WTC11 (cell line): ENCODE results near the gene FMN2. TPM values are rescaled to one million over a fixed set of nuclear protein-coding genes. Genes with fewer than 3 reads are reported as not detected.

Source experiments
- ATAC-seq: fragments of 200-7000 bp; cut with Tn5 transposase; 2 replicates; pipeline ENCODE4 v1.10.0; 2021; ENCODE audit warnings: mild to moderate bottlenecking, moderate library complexity
- CTCF ChIA-PET: fragments of 300-600 bp; sonication (Branson Sonifier 250); formaldehyde crosslinking; loops from one replicate; lab custom pipeline; 2021; ENCODE audit warnings: antibody characterized with exemption; lab: Charles Lee
- POLR2A ChIA-PET: fragments of 350-600 bp; sonication (Branson Sonifier 250); formaldehyde crosslinking; loops from one replicate; lab custom pipeline; 2021; ENCODE audit warnings: antibody characterized with exemption; lab: Charles Lee
- DNase-seq: peaks from one replicate; pipeline ENCODE4 v3.0.0; 2021; ENCODE audit warnings: low spot score
- H3K27ac Mint-ChIP-seq: 2 replicates; pipeline ENCODE4 v1.8.0; 2021; ENCODE audit warnings: mixed read lengths
- H3K27me3 Mint-ChIP-seq: 2 replicates; pipeline ENCODE4 v1.8.0; 2021; ENCODE audit warnings: low read depth, mild to moderate bottlenecking, moderate library complexity, mixed read lengths
- H3K36me3 Mint-ChIP-seq: 2 replicates; pipeline ENCODE4 v1.8.0; 2021; ENCODE audit warnings: mixed read lengths
- H3K4me1 Mint-ChIP-seq: 2 replicates; pipeline ENCODE4 v1.8.0; 2022; ENCODE audit warnings: mixed read lengths
- H3K4me3 Mint-ChIP-seq: 2 replicates; pipeline ENCODE4 v1.8.0; 2021; ENCODE audit warnings: mild to moderate bottlenecking, moderate library complexity, mixed read lengths
- H3K9me3 Mint-ChIP-seq: 2 replicates; pipeline ENCODE4 v1.8.0; 2021; ENCODE audit warnings: mixed read lengths
- CBFB ChIP-seq: sonication (generic); formaldehyde crosslinking; IDR thresholded peaks from 2 replicates; pipeline ENCODE4 v1.8.1; 2022; ENCODE audit warnings: mild to moderate bottlenecking, low read depth, missing genetic modification reagents
- ETV6 ChIP-seq: sonication (generic); formaldehyde crosslinking; IDR thresholded peaks from 2 replicates; pipeline ENCODE4 v1.8.1; 2022; ENCODE audit warnings: mild to moderate bottlenecking, missing genetic modification reagents
- FOXK1 ChIP-seq: sonication (generic); formaldehyde crosslinking; IDR thresholded peaks from 2 replicates; pipeline ENCODE4 v1.8.0; 2022; ENCODE audit warnings: mild to moderate bottlenecking, moderate library complexity, missing genetic modification reagents
- GABPB1 ChIP-seq: sonication (generic); formaldehyde crosslinking; IDR thresholded peaks from 2 replicates; pipeline ENCODE4 v1.8.1; 2023; ENCODE audit warnings: mild to moderate bottlenecking, missing genetic modification reagents
- OVOL2 ChIP-seq: fragments of 250-450 bp; sonication (Bioruptor Pico); IDR thresholded peaks from 2 replicates; pipeline ENCODE4 v1.9.0; 2021; ENCODE audit warnings: mild to moderate bottlenecking, borderline replicate concordance
- PRRX2 ChIP-seq: fragments of 250-450 bp; sonication (Bioruptor Pico); IDR thresholded peaks from 2 replicates; pipeline ENCODE4 v1.8.0; 2021; ENCODE audit warnings: mild to moderate bottlenecking
- SMAD4 ChIP-seq: sonication (generic); formaldehyde crosslinking; IDR thresholded peaks from 2 replicates; pipeline ENCODE4 v1.8.0; 2022; ENCODE audit warnings: mild to moderate bottlenecking, missing genetic modification reagents
- SP1 ChIP-seq: sonication (generic); formaldehyde crosslinking; conservative IDR thresholded peaks from 2 replicates; pipeline ENCODE4 v1.8.1; 2022; ENCODE audit warnings: missing genetic modification reagents
- TEAD1 ChIP-seq: sonication (generic); formaldehyde crosslinking; IDR thresholded peaks from 2 replicates; pipeline ENCODE4 v1.8.0; 2022; ENCODE audit warnings: mild to moderate bottlenecking, missing genetic modification reagents
- ZBTB21 ChIP-seq: sonication (generic); formaldehyde crosslinking; IDR thresholded peaks from 2 replicates; pipeline ENCODE4 v1.8.1; 2023; ENCODE audit warnings: mild to moderate bottlenecking, missing genetic modification reagents, borderline replicate concordance
- ZNF219 ChIP-seq: sonication (generic); formaldehyde crosslinking; IDR thresholded peaks from 2 replicates; pipeline ENCODE4 v1.8.0; 2023; ENCODE audit warnings: missing genetic modification reagents, mild to moderate bottlenecking, borderline replicate concordance
- ZNF396 ChIP-seq: fragments of 250-450 bp; sonication (Bioruptor Pico); IDR thresholded peaks from 2 replicates; pipeline ENCODE4 v1.8.0; 2021; ENCODE audit warnings: mild to moderate bottlenecking, moderate library complexity, borderline replicate concordance
- ZNF671 ChIP-seq: fragments of 250-450 bp; sonication (Bioruptor Pico); IDR thresholded peaks from 2 replicates; pipeline ENCODE4 v1.8.0; 2021; ENCODE audit warnings: mild to moderate bottlenecking
- total RNA-seq: library from RNA; stranded (reverse); gene quantifications from 3 replicates; pipeline ENCODE4 v1.2.3, GENCODE V29; 2021
- TF ChIP-seq, protein P1 (sequence below): sonication (generic); formaldehyde crosslinking; IDR thresholded peaks from 2 replicates; pipeline ENCODE4 v1.8.0; 2023; ENCODE audit warnings: missing genetic modification reagents, mild to moderate bottlenecking, borderline replicate concordance
- TF ChIP-seq, protein P2 (sequence below): sonication (generic); formaldehyde crosslinking; IDR thresholded peaks from 2 replicates; pipeline ENCODE4 v1.8.1; 2022; ENCODE audit warnings: missing genetic modification reagents, borderline replicate concordance
- TF ChIP-seq, protein P3 (sequence below): fragments of 250-450 bp; sonication (Bioruptor Pico); IDR thresholded peaks from 2 replicates; pipeline ENCODE4 v1.9.0; 2021; ENCODE audit warnings: mild to moderate bottlenecking, borderline replicate concordance
- TF ChIP-seq, protein P4 (sequence below): sonication (generic); formaldehyde crosslinking; IDR thresholded peaks from 2 replicates; pipeline ENCODE4 v1.8.0; 2022; ENCODE audit warnings: mild to moderate bottlenecking, missing genetic modification reagents
- TF ChIP-seq, protein P5 (sequence below): sonication (generic); formaldehyde crosslinking; IDR thresholded peaks from 2 replicates; pipeline ENCODE4 v1.8.1; 2023; ENCODE audit warnings: mild to moderate bottlenecking, missing genetic modification reagents, moderate library complexity

Gene FMN2
- total RNA-seq, 1 experiment from 2014 or later = 1.8 TPM

DNA sequence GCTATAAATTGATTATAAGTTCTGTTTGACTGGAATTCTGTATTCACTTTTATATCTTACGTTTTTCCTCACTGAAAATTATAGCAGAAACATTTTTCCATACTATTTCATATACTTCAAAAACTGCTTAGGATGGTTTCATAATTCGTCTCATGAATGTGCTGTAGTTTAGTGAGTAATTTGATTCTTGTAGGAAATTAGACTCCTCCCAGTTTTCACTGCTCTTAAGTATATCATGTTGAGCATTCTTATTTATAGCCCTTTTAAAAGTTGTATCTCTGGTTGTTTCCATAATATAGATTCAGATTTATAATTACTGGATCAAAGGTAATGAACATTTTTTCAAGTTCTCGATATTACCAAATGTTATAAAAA is 250.6 kb downstream of the FMN2 start:
- DNase-seq (no peak), ATAC-seq (no peak)
- TF ChIP-seq PRRX2 (CRISPR knock-in tag) (no peak), OVOL2 (CRISPR knock-in tag) (no peak), SMAD4 (CRISPR knock-in tag) (no peak), GABPB1 (CRISPR knock-in tag) (no peak), ZBTB21 (no peak), ETV6 (no peak), FOXK1 (CRISPR knock-in tag) (no peak), ZNF219 (CRISPR knock-in tag) (no peak), ZNF671 (CRISPR knock-in tag) (no peak), CBFB (no peak)
- TF ChIP-seq, protein P1, sequence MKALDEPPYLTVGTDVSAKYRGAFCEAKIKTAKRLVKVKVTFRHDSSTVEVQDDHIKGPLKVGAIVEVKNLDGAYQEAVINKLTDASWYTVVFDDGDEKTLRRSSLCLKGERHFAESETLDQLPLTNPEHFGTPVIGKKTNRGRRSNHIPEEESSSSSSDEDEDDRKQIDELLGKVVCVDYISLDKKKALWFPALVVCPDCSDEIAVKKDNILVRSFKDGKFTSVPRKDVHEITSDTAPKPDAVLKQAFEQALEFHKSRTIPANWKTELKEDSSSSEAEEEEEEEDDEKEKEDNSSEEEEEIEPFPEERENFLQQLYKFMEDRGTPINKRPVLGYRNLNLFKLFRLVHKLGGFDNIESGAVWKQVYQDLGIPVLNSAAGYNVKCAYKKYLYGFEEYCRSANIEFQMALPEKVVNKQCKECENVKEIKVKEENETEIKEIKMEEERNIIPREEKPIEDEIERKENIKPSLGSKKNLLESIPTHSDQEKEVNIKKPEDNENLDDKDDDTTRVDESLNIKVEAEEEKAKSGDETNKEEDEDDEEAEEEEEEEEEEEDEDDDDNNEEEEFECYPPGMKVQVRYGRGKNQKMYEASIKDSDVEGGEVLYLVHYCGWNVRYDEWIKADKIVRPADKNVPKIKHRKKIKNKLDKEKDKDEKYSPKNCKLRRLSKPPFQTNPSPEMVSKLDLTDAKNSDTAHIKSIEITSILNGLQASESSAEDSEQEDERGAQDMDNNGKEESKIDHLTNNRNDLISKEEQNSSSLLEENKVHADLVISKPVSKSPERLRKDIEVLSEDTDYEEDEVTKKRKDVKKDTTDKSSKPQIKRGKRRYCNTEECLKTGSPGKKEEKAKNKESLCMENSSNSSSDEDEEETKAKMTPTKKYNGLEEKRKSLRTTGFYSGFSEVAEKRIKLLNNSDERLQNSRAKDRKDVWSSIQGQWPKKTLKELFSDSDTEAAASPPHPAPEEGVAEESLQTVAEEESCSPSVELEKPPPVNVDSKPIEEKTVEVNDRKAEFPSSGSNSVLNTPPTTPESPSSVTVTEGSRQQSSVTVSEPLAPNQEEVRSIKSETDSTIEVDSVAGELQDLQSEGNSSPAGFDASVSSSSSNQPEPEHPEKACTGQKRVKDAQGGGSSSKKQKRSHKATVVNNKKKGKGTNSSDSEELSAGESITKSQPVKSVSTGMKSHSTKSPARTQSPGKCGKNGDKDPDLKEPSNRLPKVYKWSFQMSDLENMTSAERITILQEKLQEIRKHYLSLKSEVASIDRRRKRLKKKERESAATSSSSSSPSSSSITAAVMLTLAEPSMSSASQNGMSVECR = no peak
- TF ChIP-seq, protein P2, sequence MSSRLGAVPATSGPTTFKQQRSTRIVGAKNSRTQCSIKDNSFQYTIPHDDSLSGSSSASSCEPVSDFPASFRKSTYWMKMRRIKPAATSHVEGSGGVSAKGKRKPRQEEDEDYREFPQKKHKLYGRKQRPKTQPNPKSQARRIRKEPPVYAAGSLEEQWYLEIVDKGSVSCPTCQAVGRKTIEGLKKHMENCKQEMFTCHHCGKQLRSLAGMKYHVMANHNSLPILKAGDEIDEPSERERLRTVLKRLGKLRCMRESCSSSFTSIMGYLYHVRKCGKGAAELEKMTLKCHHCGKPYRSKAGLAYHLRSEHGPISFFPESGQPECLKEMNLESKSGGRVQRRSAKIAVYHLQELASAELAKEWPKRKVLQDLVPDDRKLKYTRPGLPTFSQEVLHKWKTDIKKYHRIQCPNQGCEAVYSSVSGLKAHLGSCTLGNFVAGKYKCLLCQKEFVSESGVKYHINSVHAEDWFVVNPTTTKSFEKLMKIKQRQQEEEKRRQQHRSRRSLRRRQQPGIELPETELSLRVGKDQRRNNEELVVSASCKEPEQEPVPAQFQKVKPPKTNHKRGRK (CRISPR knock-in tag) = no peak
- TF ChIP-seq, protein P3, sequence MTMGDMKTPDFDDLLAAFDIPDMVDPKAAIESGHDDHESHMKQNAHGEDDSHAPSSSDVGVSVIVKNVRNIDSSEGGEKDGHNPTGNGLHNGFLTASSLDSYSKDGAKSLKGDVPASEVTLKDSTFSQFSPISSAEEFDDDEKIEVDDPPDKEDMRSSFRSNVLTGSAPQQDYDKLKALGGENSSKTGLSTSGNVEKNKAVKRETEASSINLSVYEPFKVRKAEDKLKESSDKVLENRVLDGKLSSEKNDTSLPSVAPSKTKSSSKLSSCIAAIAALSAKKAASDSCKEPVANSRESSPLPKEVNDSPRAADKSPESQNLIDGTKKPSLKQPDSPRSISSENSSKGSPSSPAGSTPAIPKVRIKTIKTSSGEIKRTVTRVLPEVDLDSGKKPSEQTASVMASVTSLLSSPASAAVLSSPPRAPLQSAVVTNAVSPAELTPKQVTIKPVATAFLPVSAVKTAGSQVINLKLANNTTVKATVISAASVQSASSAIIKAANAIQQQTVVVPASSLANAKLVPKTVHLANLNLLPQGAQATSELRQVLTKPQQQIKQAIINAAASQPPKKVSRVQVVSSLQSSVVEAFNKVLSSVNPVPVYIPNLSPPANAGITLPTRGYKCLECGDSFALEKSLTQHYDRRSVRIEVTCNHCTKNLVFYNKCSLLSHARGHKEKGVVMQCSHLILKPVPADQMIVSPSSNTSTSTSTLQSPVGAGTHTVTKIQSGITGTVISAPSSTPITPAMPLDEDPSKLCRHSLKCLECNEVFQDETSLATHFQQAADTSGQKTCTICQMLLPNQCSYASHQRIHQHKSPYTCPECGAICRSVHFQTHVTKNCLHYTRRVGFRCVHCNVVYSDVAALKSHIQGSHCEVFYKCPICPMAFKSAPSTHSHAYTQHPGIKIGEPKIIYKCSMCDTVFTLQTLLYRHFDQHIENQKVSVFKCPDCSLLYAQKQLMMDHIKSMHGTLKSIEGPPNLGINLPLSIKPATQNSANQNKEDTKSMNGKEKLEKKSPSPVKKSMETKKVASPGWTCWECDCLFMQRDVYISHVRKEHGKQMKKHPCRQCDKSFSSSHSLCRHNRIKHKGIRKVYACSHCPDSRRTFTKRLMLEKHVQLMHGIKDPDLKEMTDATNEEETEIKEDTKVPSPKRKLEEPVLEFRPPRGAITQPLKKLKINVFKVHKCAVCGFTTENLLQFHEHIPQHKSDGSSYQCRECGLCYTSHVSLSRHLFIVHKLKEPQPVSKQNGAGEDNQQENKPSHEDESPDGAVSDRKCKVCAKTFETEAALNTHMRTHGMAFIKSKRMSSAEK (CRISPR knock-in tag) = no peak
- ChIA-PET POLR2A (no interaction called here), CTCF (no interaction called here)
- peaks cover 3% of the 10 kb centered on the region; the same call in 1 of the 2 replicates for H3K4me1 Mint-ChIP-seq
- no peaks in the 10 kb centered on the region for H3K27me3 Mint-ChIP-seq
- H3K27ac Mint-ChIP-seq = no peak overlapping the region
- no peaks in the 10 kb centered on the region for H3K36me3 Mint-ChIP-seq
- no peaks in the 10 kb centered on the region for H3K9me3 Mint-ChIP-seq
- no peak overlapping the region for H3K4me3 Mint-ChIP-seq

DNA sequence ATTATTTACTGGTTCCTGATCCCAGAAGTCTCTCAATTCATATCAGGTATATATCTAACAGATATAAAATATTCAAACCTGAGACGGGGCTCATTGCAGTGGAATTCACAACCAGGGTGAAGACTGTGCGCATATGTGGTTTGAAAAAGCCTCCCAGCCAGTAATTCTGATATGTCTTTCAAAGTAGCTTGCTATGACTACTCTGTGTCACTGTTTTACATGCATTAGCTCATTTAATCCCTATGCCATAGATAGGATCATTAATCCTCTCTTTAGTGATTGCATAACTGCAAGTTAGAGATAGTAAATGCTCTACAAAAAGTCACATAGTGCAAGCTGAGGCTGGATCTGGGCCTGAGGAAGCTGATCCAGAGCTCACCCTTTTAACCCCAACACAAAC is 251.4 kb downstream of the FMN2 start:
- no peak for DNase-seq
- Mint-ChIP-seq H3K9me3 (no peaks in the 10 kb centered on the region), H3K4me1 (peaks cover 7% of the 10 kb centered on the region; the same call in 1 of the 2 replicates), H3K4me3 (no peak overlapping the region), H3K27ac (no peak overlapping the region), H3K27me3 (no peaks in the 10 kb centered on the region), H3K36me3 (no peaks in the 10 kb centered on the region)
- CTCF ChIA-PET = no interaction called here
- ATAC-seq = no peak
- TF ChIP-seq ZNF396 (CRISPR knock-in tag) (no peak), GABPB1 (CRISPR knock-in tag) (no peak), SMAD4 (CRISPR knock-in tag) (no peak), ZNF671 (CRISPR knock-in tag) (no peak), TEAD1 (CRISPR knock-in tag) (no peak), SP1 (CRISPR knock-in tag) (no peak)
- TF ChIP-seq, protein P1 = no peak
- TF ChIP-seq, protein P4, sequence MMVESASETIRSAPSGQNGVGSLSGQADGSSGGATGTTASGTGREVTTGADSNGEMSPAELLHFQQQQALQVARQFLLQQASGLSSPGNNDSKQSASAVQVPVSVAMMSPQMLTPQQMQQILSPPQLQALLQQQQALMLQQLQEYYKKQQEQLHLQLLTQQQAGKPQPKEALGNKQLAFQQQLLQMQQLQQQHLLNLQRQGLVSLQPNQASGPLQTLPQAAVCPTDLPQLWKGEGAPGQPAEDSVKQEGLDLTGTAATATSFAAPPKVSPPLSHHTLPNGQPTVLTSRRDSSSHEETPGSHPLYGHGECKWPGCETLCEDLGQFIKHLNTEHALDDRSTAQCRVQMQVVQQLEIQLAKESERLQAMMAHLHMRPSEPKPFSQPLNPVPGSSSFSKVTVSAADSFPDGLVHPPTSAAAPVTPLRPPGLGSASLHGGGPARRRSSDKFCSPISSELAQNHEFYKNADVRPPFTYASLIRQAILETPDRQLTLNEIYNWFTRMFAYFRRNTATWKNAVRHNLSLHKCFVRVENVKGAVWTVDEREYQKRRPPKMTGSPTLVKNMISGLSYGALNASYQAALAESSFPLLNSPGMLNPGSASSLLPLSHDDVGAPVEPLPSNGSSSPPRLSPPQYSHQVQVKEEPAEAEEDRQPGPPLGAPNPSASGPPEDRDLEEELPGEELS (CRISPR knock-in tag) = no peak
- TF ChIP-seq, protein P5, sequence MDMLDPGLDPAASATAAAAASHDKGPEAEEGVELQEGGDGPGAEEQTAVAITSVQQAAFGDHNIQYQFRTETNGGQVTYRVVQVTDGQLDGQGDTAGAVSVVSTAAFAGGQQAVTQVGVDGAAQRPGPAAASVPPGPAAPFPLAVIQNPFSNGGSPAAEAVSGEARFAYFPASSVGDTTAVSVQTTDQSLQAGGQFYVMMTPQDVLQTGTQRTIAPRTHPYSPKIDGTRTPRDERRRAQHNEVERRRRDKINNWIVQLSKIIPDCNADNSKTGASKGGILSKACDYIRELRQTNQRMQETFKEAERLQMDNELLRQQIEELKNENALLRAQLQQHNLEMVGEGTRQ (CRISPR knock-in tag) = no peak
- TF ChIP-seq, all 79 proteins: peak for 0
- POLR2A ChIA-PET = no interaction called here
